Ovary (tissue), 9 donors: Measurements from ENCODE around the gene DNAJB1. TPM values are rescaled to one million over a fixed set of nuclear protein-coding genes. Genes with fewer than 3 reads are reported as not detected.

ENCODE experiments used
- DNase-seq, 5 donors: peaks; one replicate each; pipeline ENCODE4 v3.0.0-alpha.2; 2019 to 2020
- H3K27ac ChIP-seq, 2 donors: fragments of 200-600 bp; one replicate each; pipeline versions ENCODE4 v1.5.1 to v1.8.0; 2019 to 2022
- H3K27me3 ChIP-seq: fragments of 200-600 bp; one replicate; pipeline ENCODE4 v1.8.0; 2022
- H3K36me3 ChIP-seq: fragments of 200-600 bp; sonication (generic); one replicate; pipeline ENCODE4 v1.5.1; 2019
- H3K4me1 ChIP-seq: one replicate; pipeline ENCODE4 v1.8.1; 2013; ENCODE audit warnings: mild to moderate bottlenecking, moderate library complexity; ENCODE audit not compliant: insufficient read depth
- H3K4me3 ChIP-seq: fragments of 200-600 bp; sonication (generic); one replicate; pipeline ENCODE4 v1.5.1; 2017
- H3K9me3 ChIP-seq, 2 donors: fragments of 200-600 bp in 1 of 2; sonication (generic) in 1 of 2; one replicate each; pipeline versions ENCODE4 v1.5.1 to v1.8.1; 2013 to 2019; ENCODE audit warnings: mild to moderate bottlenecking in 1 of 2, moderate library complexity in 1 of 2
- EP300 ChIP-seq: sonication (generic); formaldehyde crosslinking; IDR thresholded peaks from one replicate; pipeline ENCODE4 v1.6.1; 2017; ENCODE audit warnings: antibody characterized with exemption
- POLR2A ChIP-seq: fragments of 450-650 bp; IDR thresholded peaks from one replicate; pipeline ENCODE4 v1.6.1; 2017; ENCODE audit warnings: antibody characterized with exemption, mild to moderate bottlenecking, moderate library complexity
- WGBS, 3 donors: extraction: QIAGEN DNeasy Blood & Tissue Kit in 1 of 3; methylation state at CpG; one replicate each; pipeline versions ENCODE4 v1.1.5 to v1.1.7; 2013 to 2017; 5-methylcytosine and 5-hydroxymethylcytosine counted together
- intact Hi-C, 4 donors: fragments of 100-400 bp; cut with DNase I; formaldehyde crosslinking; loops; one replicate each; pipeline versions ENCODE4 v1.11.0 to v1.15.1; 2022 to 2023
- polyA plus RNA-seq, 2 donors: library from polyadenylated mRNA; stranded (reverse); fragments of 200-250 nt in 1 of 2; fragments of 350-450 nt in 1 of 2; fragmentation: Illumina TruSeq in 1 of 2; extraction: RNeasy Lipid Tissue Mini Kit (QIAGEN cat#74804) in 1 of 2; gene quantifications; one replicate each; pipeline ENCODE4 v1.2.3, GENCODE V29; 2013 to 2014
- total RNA-seq, 7 donors: library from RNA; depleted of rRNA in 2 of 7; stranded (reverse); fragments of >200 nt in 2 of 7; fragmentation: NEBNext Ultra II Directional in 3 of 7; extraction: Animal tissue kit (Norgen Biotek cat#: 25700) in 3 of 7; gene quantifications; one replicate each; pipeline versions ENCODE4 v1.1.0 to v1.2.4, GENCODE V29; 2016 to 2023
- TF ChIP-seq, protein P1 (sequence below), 3 donors: fragments of 450-650 bp in 2 of 3; fragments of 200-600 bp in 1 of 3; IDR thresholded peaks; one replicate each; pipeline versions ENCODE4 v1.5.1 to v1.8.0; 2016 to 2022; ENCODE audit warnings: antibody characterized with exemption in 3 of 3, mild to moderate bottlenecking in 1 of 3
- donor health status: DM: no; HTN: no; CAD: no; lungs with moderate emphysema.
- donor health status: DM: no; HTN: no; CAD: no.
- donor health status: Bipolar disorder and iron deficiency.
- donor health status: DM: yes; HTN: yes; CAD: no.
- donor health status: DM: no; HTN: no; CAD: no.
- donor health status: DM: yes; HTN: yes; CAD: no.

DNAJB1 gene
- total and polyA plus RNA-seq, 9 donors: 52.4 to 151 (median 75.1) TPM

GRCh38 chr19:14517446-14517839, 754 bp downstream of the DNAJB1 start:
- DNase-seq: no peak
- Histone ChIP-seq H3K27ac (peak overlapping the region; percentile 97 to 100), H3K36me3 (no peaks in the 10 kb centered on the region), H3K9me3 (no peaks in the 10 kb centered on the region), H3K4me3 (peak overlapping the region; percentile 100), H3K4me1 (peaks cover 12% of the 10 kb centered on the region), H3K27me3 (no peaks in the 10 kb centered on the region)
- intact Hi-C loops: no loop called here
- 0 to 1% (median 0%) methylated on average over 28 to 32 of the region's 32 CpGs for WGBS, 3 donors
- TF ChIP-seq POLR2A (no peak), EP300 (no peak)
- TF ChIP-seq, protein P1, sequence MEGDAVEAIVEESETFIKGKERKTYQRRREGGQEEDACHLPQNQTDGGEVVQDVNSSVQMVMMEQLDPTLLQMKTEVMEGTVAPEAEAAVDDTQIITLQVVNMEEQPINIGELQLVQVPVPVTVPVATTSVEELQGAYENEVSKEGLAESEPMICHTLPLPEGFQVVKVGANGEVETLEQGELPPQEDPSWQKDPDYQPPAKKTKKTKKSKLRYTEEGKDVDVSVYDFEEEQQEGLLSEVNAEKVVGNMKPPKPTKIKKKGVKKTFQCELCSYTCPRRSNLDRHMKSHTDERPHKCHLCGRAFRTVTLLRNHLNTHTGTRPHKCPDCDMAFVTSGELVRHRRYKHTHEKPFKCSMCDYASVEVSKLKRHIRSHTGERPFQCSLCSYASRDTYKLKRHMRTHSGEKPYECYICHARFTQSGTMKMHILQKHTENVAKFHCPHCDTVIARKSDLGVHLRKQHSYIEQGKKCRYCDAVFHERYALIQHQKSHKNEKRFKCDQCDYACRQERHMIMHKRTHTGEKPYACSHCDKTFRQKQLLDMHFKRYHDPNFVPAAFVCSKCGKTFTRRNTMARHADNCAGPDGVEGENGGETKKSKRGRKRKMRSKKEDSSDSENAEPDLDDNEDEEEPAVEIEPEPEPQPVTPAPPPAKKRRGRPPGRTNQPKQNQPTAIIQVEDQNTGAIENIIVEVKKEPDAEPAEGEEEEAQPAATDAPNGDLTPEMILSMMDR (IDR thresholded peaks at IDR 0.05): no peak

- no peaks in the 10 kb centered on the region for H3K36me3 ChIP-seq
- peak overlapping the region; percentile 97 to 100 for H3K27ac ChIP-seq
- TF ChIP-seq POLR2A (no peak), EP300 (no peak)
- TF ChIP-seq, protein P1 (IDR thresholded peaks at IDR 0.05): no peak
- no peak for DNase-seq
- H3K4me1 ChIP-seq: peaks cover 12% of the 10 kb centered on the region
- H3K27me3 ChIP-seq: no peaks in the 10 kb centered on the region
- no peaks in the 10 kb centered on the region for H3K9me3 ChIP-seq
- H3K4me3 ChIP-seq: peak overlapping the region; percentile 100
- intact Hi-C loops: no loop called here
- 13 to 19% (median 14%) methylated on average over 22 of the region's 22 CpGs for WGBS, 3 donors
Measured at GRCh38 chr19:14516746-14517438, 1.3 kb downstream of the DNAJB1 start.

DNA sequence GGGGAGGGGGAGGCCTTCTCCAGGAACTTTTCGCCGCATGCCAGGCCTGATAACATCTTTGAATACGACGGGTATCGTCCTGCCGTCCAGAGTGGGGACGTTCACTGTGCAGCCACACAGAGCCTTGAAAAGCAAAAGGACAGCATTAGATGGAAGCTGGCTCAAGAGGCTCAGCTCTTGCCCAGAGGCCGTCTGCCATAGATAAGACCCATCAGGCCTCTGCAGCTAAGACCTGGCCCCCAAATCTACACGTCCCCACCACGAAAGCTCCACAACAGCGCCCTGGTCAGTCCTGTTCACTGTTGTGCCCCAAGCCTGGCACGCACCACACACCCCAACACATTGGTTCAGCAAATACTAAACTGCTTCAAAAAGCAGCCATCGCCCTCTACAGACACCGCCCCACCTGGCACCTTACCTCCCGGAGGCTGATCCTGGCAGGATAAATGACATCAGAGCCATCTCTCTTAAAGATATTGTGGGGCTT, 2.1 kb downstream of the DNAJB1 start:
- no peak for DNase-seq
- H3K4me3 ChIP-seq: peak overlapping the region; percentile 100
- peaks cover 15% of the 10 kb centered on the region for H3K4me1 ChIP-seq
- no peaks in the 10 kb centered on the region for H3K27me3 ChIP-seq
- 51 to 73% (median 59%) methylated on average over 15 of the region's 15 CpGs for WGBS, 3 donors
- no peaks in the 10 kb centered on the region for H3K9me3 ChIP-seq
- H3K27ac ChIP-seq: peak overlapping the region; percentile 39 to 97
- TF ChIP-seq EP300 (no peak), POLR2A (no peak)
- TF ChIP-seq, protein P1 (IDR thresholded peaks at IDR 0.05): no peak
- intact Hi-C loops: no loop called here
- H3K36me3 ChIP-seq: no peaks in the 10 kb centered on the region

DNA sequence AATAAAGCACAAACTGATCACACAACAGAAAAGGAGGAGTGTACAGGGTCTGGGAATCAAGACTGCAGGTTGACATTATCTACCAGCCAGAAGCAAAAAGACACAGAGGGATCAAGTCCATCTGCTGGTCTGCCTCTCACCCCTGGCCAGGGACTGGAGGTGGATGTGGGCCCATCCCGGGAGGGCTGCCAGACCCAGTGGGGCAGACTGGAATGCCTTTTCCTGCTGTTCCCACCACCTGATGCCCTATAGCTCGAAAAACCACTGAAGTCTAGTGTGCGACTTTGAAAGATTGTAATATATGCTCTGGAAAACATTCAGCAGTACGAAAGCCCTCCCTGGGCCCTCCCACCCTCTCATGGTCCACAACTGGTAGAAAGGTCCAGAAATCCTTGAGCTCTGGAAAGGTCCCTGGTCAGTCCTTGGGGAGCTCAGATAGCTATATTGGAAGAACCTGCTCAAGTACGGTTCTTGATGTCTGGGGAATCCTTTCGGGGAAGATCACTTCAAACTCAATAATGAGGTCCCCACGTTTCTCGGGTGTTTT, 2.6 kb downstream of the DNAJB1 start:
- no peaks in the 10 kb centered on the region for H3K36me3 ChIP-seq
- no peak overlapping the region for H3K4me3 ChIP-seq
- peak overlapping the region in 1 of 2 donors; percentile 39 for H3K27ac ChIP-seq
- intact Hi-C loops: no loop called here
- TF ChIP-seq POLR2A (no peak), EP300 (no peak)
- TF ChIP-seq, protein P1 (IDR thresholded peaks at IDR 0.05): no peak
- no peaks in the 10 kb centered on the region for H3K27me3 ChIP-seq
- peak in 1 of 5 donors; percentile 63 for DNase-seq
- no peaks in the 10 kb centered on the region for H3K9me3 ChIP-seq
- 58 to 73% (median 62%) methylated on average over 8 of the region's 8 CpGs for WGBS, 3 donors
- H3K4me1 ChIP-seq: peaks cover 16% of the 10 kb centered on the region
